Fibroblast of pulmonary artery (primary cell): ENCODE results near the gene CCL28.

ENCODE experiments used
- DNase-seq: peaks from one replicate; pipeline ENCODE4 v3.0.0-alpha.2; 2010; ENCODE audit warnings: low read depth
- H3K4me3 ChIP-seq: replicated peaks from 2 replicates; pipeline ENCODE4 v1.5.1; 2011; ENCODE audit warnings: low read depth, mild to moderate bottlenecking, control low read depth, low read length, moderate library complexity
- CTCF ChIP-seq: IDR thresholded peaks from 2 replicates; pipeline ENCODE4 v1.5.1; 2011; ENCODE audit warnings: mild to moderate bottlenecking, control low read depth, low read length, inconsistent platforms; ENCODE audit errors: missing control alignments

The CCL28 gene

GRCh38 chr5:43390471-43390870, 21.7 kb downstream of the CCL28 start:
- H3K4me3 ChIP-seq, result no peak overlapping the region
- no peak for DNase-seq
- TF ChIP-seq CTCF, result no peak

GRCh38 chr5:43389679-43390329, 22.4 kb downstream of the CCL28 start:
- peak; percentile 96 for DNase-seq
- peak; percentile 91 for TF ChIP-seq CTCF
- no peak overlapping the region for H3K4me3 ChIP-seq

GRCh38 chr5:43386960-43387362, 25.2 kb downstream of the CCL28 start:
- no peak overlapping the region for H3K4me3 ChIP-seq
- DNase-seq, result no peak
- TF ChIP-seq CTCF, result no peak

GRCh38 chr5:43376496-43377140, 35.6 kb downstream of the CCL28 start:
- DNase-seq, result peak; percentile 7
- no peak for TF ChIP-seq CTCF
- H3K4me3 ChIP-seq, result no peak overlapping the region

- no peak for DNase-seq
- TF ChIP-seq CTCF, result no peak
Observed at GRCh38 chr5:43371821-43372220, 40.4 kb downstream of the CCL28 start.

GRCh38 chr5:43370352-43370751, 41.8 kb downstream of the CCL28 start:
- no peak for DNase-seq
- TF ChIP-seq CTCF, result no peak
- no peak overlapping the region for H3K4me3 ChIP-seq

More at GRCh38 chr5:43371821-43372220, 40.4 kb downstream of the CCL28 start:
- no peak overlapping the region for H3K4me3 ChIP-seq

GRCh38 chr5:43369651-43370050, 42.5 kb downstream of the CCL28 start:
- H3K4me3 ChIP-seq, result no peak overlapping the region
- no peak for TF ChIP-seq CTCF
- DNase-seq, result no peak
